ENCODE data around the gene ATP1B3. TPM values are rescaled to one million over a fixed set of nuclear protein-coding genes. Genes with fewer than 3 reads are reported as not detected.
A peak's percentile ranks its signal among the peaks of the same experiment; 100 is the strongest.

ATP1B3 gene
- total and polyA plus RNA-seq, 8 donors = 107 to 262 (median 127) TPM

DNA sequence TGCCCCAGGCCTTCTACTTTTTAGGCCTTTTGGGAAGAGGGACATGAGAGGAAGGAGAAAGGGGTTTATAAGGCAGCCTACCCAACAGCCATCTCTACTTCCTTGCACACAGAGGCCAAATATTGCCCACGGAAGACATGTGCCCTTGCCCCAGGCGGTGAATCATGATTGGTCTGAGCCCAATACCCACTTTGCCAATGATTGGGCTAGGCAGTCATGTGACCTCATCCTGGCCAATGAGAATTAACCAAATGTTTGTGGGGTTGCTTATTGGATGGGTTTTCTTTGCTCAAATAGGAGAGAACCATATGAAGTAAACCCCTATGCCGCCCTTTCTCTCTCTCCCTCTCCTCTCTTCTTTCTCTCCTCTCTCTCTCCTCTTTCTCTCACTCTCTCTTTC is 42.2 kb upstream of the ATP1B3 start:
- TF ChIP-seq, protein P1, sequence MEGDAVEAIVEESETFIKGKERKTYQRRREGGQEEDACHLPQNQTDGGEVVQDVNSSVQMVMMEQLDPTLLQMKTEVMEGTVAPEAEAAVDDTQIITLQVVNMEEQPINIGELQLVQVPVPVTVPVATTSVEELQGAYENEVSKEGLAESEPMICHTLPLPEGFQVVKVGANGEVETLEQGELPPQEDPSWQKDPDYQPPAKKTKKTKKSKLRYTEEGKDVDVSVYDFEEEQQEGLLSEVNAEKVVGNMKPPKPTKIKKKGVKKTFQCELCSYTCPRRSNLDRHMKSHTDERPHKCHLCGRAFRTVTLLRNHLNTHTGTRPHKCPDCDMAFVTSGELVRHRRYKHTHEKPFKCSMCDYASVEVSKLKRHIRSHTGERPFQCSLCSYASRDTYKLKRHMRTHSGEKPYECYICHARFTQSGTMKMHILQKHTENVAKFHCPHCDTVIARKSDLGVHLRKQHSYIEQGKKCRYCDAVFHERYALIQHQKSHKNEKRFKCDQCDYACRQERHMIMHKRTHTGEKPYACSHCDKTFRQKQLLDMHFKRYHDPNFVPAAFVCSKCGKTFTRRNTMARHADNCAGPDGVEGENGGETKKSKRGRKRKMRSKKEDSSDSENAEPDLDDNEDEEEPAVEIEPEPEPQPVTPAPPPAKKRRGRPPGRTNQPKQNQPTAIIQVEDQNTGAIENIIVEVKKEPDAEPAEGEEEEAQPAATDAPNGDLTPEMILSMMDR (IDR thresholded peaks at IDR 0.05) = no peak
- no peak for ATAC-seq
- Histone ChIP-seq H3K36me3 (no peaks in the 10 kb centered on the region), H3K4me1 (peaks cover 0 to 1% of the 10 kb centered on the region in 2 donors), H3K27me3 (no peaks in the 10 kb centered on the region), H3K4me3 (no peak overlapping the region), H3K27ac (no peak overlapping the region), H3K9me3 (no peaks in the 10 kb centered on the region)
- intact Hi-C loops (cut with DNase I) = no loop called here
- DNase-seq = no peak

DNA sequence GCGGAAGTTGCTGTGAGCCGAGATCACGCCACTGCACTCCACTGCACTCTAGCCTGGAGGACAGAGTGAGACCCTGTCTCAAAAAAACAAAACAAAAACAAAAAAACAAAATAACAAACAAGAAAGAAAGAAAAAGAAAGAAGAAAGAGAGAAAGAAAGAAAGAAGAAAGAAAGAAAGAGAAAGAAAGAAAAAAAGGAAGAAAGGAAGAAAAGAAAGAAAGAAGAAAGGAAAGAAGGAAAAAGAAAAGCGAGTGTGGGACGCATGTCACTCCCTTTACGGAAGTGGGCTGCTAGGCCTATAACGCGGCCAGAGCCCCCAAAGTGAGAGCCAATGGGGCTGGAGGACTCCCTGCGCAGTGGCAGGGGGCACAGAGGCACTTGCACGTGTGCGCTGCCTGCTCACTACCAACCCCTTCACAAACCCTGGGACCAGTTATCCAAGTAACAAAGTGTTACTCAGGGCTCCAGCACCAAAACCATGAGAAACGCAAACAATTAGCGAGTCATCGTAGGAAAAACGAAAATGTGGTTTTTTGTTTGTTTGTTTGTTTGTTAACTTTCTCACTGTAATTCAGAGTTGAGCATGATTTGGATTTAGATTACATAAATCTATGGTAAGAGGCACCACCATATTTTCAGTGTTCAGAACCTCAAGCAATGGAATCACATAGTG is 40.8 kb upstream of the ATP1B3 start:
- TF ChIP-seq, protein P1 (IDR thresholded peaks at IDR 0.05) = no peak
- no peaks in the 10 kb centered on the region for H3K27me3 ChIP-seq
- intact Hi-C loops (cut with DNase I) = no loop called here

DNA sequence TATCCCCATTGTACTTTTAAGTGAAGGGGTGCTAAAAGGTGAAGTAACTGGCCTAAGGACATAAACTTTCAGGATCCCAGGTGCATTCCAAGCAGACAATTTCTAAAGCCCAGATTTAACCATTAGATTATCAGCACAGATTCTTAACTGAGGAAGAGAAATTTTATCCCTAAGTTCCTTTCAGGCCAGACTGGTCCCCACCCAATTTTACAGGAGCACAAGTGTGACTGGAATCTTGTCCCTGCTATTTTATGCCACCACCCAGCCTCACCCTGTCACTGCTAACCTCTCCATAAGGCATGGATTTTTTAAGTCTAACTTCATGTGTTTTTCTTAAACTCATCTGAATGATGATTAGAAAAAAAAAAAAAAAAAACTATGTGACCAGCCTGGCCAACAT is 37.1 kb upstream of the ATP1B3 start:
- DNase-seq = no peak
- Histone ChIP-seq H3K27me3 (no peaks in the 10 kb centered on the region), H3K4me1 (no peaks in the 10 kb centered on the region), H3K36me3 (no peaks in the 10 kb centered on the region), H3K9me3 (no peaks in the 10 kb centered on the region), H3K27ac (no peak overlapping the region), H3K4me3 (no peak overlapping the region)
- intact Hi-C loops (cut with DNase I) = no loop called here
- TF ChIP-seq, protein P1 (IDR thresholded peaks at IDR 0.05) = no peak
- no peak for ATAC-seq

More for the DNA sequence above, 40.8 kb upstream of the ATP1B3 start:
- no peak overlapping the region for H3K27ac ChIP-seq
- no peak overlapping the region for H3K4me3 ChIP-seq
- no peaks in the 10 kb centered on the region for H3K36me3 ChIP-seq
- no peaks in the 10 kb centered on the region for H3K9me3 ChIP-seq
- DNase-seq = no peak
- no peak for ATAC-seq
- H3K4me1 ChIP-seq = no peaks in the 10 kb centered on the region

- TF ChIP-seq, protein P1 (IDR thresholded peaks at IDR 0.05) = no peak
These were observed 35.5 kb upstream of the ATP1B3 start for GRCh38 chr3:141840737-141841544.

GRCh38 chr3:141844108-141844507 is 32.3 kb upstream of the ATP1B3 start:
- no peaks in the 10 kb centered on the region for H3K27me3 ChIP-seq
- intact Hi-C loops (cut with DNase I) = no loop called here
- ATAC-seq (no peak), DNase-seq (no peak)
- no peak overlapping the region for H3K4me3 ChIP-seq
- no peaks in the 10 kb centered on the region for H3K36me3 ChIP-seq
- H3K27ac ChIP-seq = no peak overlapping the region
- H3K4me1 ChIP-seq = peaks cover 0 to 12% of the 10 kb centered on the region in 2 donors
- H3K9me3 ChIP-seq = no peaks in the 10 kb centered on the region
- TF ChIP-seq, protein P1 (IDR thresholded peaks at IDR 0.05) = no peak

More at GRCh38 chr3:141840737-141841544, 35.5 kb upstream of the ATP1B3 start:
- no peak overlapping the region for H3K4me3 ChIP-seq
- ATAC-seq (peak; percentile 65), DNase-seq (no peak)
- H3K36me3 ChIP-seq = no peaks in the 10 kb centered on the region
- H3K27ac ChIP-seq = peak overlapping the region in 1 of 2 donors; percentile 60
- no peaks in the 10 kb centered on the region for H3K27me3 ChIP-seq
- no peaks in the 10 kb centered on the region for H3K9me3 ChIP-seq
- intact Hi-C loops (cut with DNase I) = no loop called here
- H3K4me1 ChIP-seq = peaks cover 0 to 8% of the 10 kb centered on the region in 2 donors

All from left lung (tissue), 10 donors.